Cardiac septum (tissue), 1 donor: ENCODE results near the gene EEIG1. TPM values are rescaled to one million over a fixed set of nuclear protein-coding genes. Genes with fewer than 3 reads are reported as not detected.

Source experiments
- total RNA-seq: library from RNA; stranded (reverse); fragmentation: NEBNext Ultra II Directional; extraction: Animal tissue kit (Norgen Biotek cat#: 25700); gene quantifications from one replicate; pipeline ENCODE4 v1.2.1, GENCODE V29; 2021
- donor health status: DM: no; HTN: no; CAD: no.

The EEIG1 gene
- total RNA-seq, 1 donor from 2014 or later = 24.1 TPM

Other genes with a start within 250 kb of the EEIG1 start
- gene TOR2A, start 245.7 kb downstream of the EEIG1 start, total RNA-seq = 4.4 TPM
- 16.0 TPM for gene SH2D3C, start 202.3 kb downstream of the EEIG1 start, total RNA-seq
- 48.7 TPM for gene CDK9, start 195.0 kb downstream of the EEIG1 start, total RNA-seq
- 36.5 TPM for gene FPGS, start 178.1 kb downstream of the EEIG1 start, total RNA-seq
- 244 TPM for gene ENG, start 126.3 kb downstream of the EEIG1 start, total RNA-seq
- 484 TPM for gene AK1, start 103.3 kb downstream of the EEIG1 start, total RNA-seq
- 49.4 TPM for gene ST6GALNAC6, start 81.4 kb downstream of the EEIG1 start, total RNA-seq
- gene ST6GALNAC4, start 63.9 kb downstream of the EEIG1 start, total RNA-seq = 48.1 TPM
- 0.57 TPM for gene PIP5KL1, start 50.2 kb downstream of the EEIG1 start, total RNA-seq
- 14.9 TPM for gene DPM2, start 43.1 kb downstream of the EEIG1 start, total RNA-seq
- 6.2 TPM for gene NAIF1, start 86.3 kb upstream of the EEIG1 start, total RNA-seq
- gene SLC25A25, start 87.2 kb upstream of the EEIG1 start, total RNA-seq = 5.6 TPM
- 136 TPM for gene PTGES2, start 146.7 kb upstream of the EEIG1 start, total RNA-seq
- gene LCN2, start 168.5 kb upstream of the EEIG1 start, total RNA-seq = 2.0 TPM
- gene BBLN, start 179.3 kb upstream of the EEIG1 start, total RNA-seq = 65.7 TPM
- gene CIZ1, start 210.6 kb upstream of the EEIG1 start, total RNA-seq = 86.1 TPM
- 7.3 TPM for gene DNM1, start 222.4 kb upstream of the EEIG1 start, total RNA-seq